Rectal smooth muscle tissue (tissue), 1 donor: ENCODE data around the gene CCS.

Experiments
- H3K27ac ChIP-seq: one replicate; pipeline ENCODE4 v1.7.0; 2013; ENCODE audit warnings: low read depth, low read length, inconsistent platforms
- H3K27me3 ChIP-seq: one replicate; pipeline ENCODE4 v1.7.0; 2013; ENCODE audit warnings: low read length; ENCODE audit not compliant: control insufficient read depth, insufficient read depth
- H3K36me3 ChIP-seq: one replicate; pipeline ENCODE4 v1.7.0; 2013; ENCODE audit warnings: low read length; ENCODE audit not compliant: control insufficient read depth, insufficient read depth
- H3K4me1 ChIP-seq: one replicate; pipeline ENCODE4 v1.7.0; 2013; ENCODE audit warnings: low read length; ENCODE audit not compliant: control insufficient read depth, insufficient read depth
- H3K4me3 ChIP-seq: one replicate; pipeline ENCODE4 v1.7.0; 2013; ENCODE audit warnings: low read length
- H3K9ac ChIP-seq: one replicate; pipeline ENCODE4 v1.7.0; 2013; ENCODE audit warnings: low read length

The CCS gene

GRCh38 chr11:66643745-66644437, 50.9 kb downstream of the CCS start:
- Histone ChIP-seq H3K4me1 (peaks cover 46% of the 10 kb centered on the region), H3K36me3 (peaks cover 33% of the 10 kb centered on the region), H3K27me3 (no peaks in the 10 kb centered on the region), H3K27ac (no peak overlapping the region), H3K4me3 (no peak overlapping the region), H3K9ac (no peak overlapping the region)

DNA sequence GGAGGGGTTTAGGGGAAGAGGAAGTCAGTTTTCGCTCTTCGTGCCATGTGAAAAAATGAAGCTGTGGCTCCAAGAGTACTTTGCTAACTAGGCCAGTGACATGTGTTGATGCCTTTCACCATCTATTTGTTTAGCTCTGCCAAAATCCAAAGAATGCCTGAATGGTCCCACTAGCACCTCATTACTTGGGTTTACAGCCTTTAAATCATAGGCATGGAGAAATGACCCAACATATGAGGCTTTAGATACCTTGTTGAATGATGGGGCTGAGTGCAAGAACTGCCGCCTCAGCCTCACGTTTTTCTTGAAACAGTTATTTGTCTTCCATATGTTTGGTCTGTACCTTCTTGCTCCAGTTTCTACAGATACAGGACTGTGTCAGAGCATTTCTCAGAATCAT, 53.8 kb downstream of the CCS start:
- Histone ChIP-seq H3K4me1 (peaks cover 26% of the 10 kb centered on the region), H3K27ac (no peak overlapping the region), H3K4me3 (no peak overlapping the region), H3K27me3 (no peaks in the 10 kb centered on the region), H3K9ac (no peak overlapping the region), H3K36me3 (peaks cover 27% of the 10 kb centered on the region)

DNA sequence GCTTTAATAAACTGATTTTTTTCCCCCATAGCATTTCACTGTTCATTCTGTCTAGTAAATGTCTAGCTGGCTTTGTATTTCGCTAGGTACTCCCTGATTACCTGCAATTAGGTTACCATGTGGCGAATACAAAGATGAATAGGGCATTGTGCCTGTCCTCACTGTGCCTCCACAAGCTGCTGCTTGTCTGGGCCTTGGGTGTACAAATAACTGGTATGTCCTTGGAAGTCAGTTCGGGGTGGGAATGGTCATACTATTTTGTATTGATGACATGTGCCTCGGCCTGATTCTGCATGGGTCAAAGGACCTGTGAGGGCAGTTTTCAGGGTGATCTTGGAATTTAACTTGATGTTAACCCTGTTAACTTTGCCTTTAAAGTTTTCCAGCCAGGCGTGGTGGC, 56.9 kb downstream of the CCS start:
- Histone ChIP-seq H3K4me1 (peaks cover 5% of the 10 kb centered on the region), H3K36me3 (peaks cover 18% of the 10 kb centered on the region), H3K27me3 (no peaks in the 10 kb centered on the region), H3K9ac (no peak overlapping the region), H3K27ac (no peak overlapping the region), H3K4me3 (no peak overlapping the region)

DNA sequence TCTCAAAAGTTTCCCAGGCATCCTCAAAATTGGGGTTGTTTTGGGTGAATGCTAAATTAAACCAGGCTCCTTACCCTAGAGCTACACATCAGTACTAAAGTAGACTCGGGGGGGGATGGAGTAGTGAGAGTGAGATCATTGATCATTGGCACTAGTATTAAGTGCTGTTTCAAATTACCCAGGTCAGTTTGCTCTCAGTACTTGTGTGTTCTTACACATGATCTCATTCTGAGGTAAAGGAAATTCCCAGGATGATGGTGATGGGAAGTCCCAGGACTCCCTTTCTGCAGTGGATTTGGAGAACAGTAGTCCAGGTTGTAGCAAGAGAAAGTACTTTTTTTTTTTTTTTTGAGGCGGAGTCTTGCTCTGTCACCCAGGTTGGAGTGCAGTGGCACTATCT, 58.0 kb downstream of the CCS start:
- Histone ChIP-seq H3K27ac (no peak overlapping the region), H3K27me3 (no peaks in the 10 kb centered on the region), H3K9ac (no peak overlapping the region), H3K36me3 (peaks cover 16% of the 10 kb centered on the region), H3K4me1 (no peaks in the 10 kb centered on the region), H3K4me3 (no peak overlapping the region)

DNA sequence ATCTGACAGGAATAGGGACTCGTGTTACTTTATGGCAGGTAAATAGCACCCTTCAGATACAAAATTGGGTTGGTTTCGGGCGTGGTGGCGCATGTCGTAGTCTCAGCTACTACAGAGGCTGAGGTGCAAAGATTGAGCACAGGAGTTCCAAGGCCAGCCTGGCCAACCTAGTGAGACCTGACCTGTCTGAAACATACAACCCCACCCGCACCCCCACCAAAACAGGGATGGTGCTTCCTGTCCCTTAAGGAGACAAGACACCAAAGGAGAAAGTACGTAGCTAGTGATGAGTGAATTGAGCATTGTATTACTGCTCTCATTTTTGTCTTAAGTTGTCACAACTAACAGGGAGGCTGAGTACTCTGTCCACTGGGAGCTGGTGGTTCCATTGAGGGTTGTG, 59.7 kb downstream of the CCS start:
- H3K27me3 ChIP-seq = no peaks in the 10 kb centered on the region
- H3K9ac ChIP-seq = no peak overlapping the region
- no peaks in the 10 kb centered on the region for H3K4me1 ChIP-seq
- no peak overlapping the region for H3K27ac ChIP-seq
- H3K36me3 ChIP-seq = peaks cover 10% of the 10 kb centered on the region
- H3K4me3 ChIP-seq = no peak overlapping the region

DNA sequence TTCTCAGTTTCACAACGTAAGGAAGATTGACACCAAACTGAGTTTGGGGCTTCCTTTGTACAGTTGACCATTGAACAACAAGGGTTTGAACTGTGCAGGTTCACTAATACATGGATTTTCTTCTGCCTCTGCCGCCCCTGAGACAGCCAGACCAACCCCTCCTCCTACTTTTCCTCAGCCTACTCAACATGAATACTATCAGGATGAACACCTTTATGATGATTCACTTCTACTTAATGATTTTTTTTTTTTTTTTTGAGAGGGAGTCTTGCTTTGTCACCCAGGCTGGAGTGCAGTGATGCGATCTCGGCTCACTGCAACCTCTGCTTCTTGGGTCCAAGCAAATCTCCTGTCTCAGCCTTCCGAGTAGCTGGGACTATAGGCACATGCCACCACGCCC, 60.1 kb downstream of the CCS start:
- Histone ChIP-seq H3K27me3 (no peaks in the 10 kb centered on the region), H3K4me1 (no peaks in the 10 kb centered on the region), H3K27ac (no peak overlapping the region), H3K4me3 (no peak overlapping the region), H3K36me3 (peaks cover 10% of the 10 kb centered on the region), H3K9ac (no peak overlapping the region)
